ENCODE measurements around the gene MAFB.

- TF ChIP-seq CTCF (IDR thresholded peaks at IDR 0.05 in 8 of 11, conservative IDR thresholded peaks at IDR 0.05 in 3 of 11) (no peak), POLR2A (IDR thresholded peaks at IDR 0.05) (no peak)
These were observed 38.9 kb upstream of the MAFB start for GRCh38 chr20:40727960-40728359.
